HG02763 (cell line): ENCODE data around the gene SEL1L2.

Experiments
- ATAC-seq: cut with Tn5 transposase; IDR thresholded peaks from one replicate; pipeline ENCODE4 v1.9.1; 2021; ENCODE audit warnings: mild to moderate bottlenecking, moderate library complexity; ENCODE audit not compliant: unreplicated experiment

The SEL1L2 gene

DNA sequence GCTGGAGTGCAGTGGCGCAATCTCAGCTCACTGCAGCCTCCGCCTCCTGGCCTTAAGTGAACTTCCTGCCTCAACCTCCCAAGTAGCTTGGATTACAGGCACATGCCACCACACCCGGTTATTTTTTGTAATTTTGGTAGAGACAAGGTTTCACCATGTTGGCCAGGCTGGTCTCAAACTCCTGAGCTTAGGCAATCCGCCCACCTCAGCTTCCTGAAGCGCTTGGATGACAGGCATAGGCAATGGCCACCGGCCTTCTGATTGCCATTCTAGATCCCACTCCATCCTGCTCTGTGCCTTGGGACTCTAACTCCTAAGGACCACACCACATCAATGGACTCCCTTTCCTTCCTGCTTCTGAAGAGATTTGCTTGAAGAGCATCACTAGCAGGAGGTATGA, 60.6 kb downstream of the SEL1L2 start:
- no peak for ATAC-seq

DNA sequence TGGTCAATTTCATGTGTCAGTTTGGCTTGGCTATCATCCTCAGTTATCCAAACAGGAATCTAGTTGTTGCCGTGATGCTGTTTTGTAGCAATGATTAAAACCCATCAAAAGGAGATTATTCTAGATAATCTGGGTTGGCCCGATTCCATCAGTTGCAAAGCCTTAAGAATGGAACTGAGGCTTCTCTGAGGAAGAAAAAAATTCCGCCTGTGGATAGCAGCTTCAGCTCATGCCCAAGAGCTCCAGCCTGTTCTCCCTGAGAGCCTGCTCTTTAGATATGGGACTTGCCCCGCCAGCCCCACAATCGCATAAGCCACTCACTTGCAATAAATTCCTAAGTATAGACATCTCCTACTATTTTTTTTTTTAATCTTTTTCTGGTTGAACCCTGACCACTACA, 61.5 kb downstream of the SEL1L2 start:
- no peak for ATAC-seq

DNA sequence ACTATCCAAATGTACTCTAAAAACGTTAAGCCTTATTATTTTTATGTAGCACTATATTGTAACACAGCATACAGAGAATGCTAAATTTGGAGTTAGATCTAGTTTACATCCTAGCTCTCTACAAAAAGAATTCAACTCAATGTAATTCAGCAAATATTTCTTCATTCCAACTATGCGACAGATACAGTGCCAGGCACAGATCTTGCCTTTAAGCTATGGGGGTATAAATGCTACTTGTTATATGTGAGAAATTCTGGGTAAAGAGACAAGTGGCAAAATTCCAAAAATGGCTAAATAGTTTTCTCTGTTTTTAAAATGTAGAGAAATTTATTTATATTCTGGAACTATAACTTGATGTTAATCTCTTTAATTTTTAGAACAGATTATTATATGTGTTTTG, 63.2 kb downstream of the SEL1L2 start:
- ATAC-seq: no peak

DNA sequence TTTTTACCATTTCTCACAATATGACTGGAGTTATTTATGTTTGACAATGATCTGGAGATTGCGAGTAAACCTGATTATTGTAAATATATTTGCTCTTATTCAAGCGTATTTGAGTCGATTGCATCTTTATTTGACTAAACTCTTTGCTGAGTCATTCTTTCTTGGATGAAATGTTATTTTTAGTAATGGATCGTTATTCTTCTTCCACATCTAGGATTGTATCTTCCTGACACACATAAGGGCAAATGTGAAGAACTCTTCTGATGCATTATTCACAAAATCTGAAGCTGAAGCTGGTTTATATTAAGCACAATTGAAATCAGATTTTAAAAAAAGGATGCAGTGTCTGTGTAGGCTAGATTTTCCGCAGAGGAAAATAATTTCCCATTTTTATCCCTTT, 68.2 kb downstream of the SEL1L2 start:
- no peak for ATAC-seq

DNA sequence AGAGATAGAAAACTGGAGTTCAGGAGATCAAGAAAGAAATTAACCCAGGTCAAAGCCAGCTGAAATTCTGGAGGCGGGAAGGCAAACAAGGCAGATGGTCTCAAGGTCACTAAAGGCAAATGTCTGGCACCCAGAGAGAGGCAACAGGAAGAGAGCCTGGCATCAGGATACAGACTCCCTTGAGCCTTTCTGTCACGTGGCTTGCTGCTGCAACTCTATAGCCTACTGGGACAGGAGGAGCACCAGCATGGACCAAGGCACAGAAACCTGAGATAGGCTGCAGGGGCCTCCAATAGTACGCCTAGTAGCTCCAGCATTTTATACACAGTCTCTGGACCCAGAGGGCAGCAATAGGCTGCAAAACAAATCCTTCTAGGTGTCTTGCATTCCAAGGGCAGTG, 75.1 kb downstream of the SEL1L2 start:
- ATAC-seq: no peak

DNA sequence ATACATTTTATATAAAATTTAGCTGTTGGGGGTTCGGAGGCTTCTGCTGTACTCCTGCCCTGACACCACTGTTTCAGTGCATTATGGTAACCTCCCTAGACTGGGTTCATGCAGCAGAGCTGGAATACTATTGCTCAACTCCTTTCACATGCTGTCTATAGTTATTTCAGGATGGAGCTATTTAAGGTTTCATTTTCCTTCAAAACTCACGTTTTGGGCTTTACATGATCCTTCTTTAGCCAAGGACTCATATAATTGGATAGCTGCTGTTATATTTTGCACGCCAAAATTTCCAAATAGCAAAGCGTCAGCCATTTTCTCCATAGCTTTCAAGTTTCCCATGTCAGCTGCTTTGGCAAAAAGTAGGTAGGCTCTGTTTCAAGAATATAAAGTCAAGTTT, 76.8 kb downstream of the SEL1L2 start:
- no peak for ATAC-seq

DNA sequence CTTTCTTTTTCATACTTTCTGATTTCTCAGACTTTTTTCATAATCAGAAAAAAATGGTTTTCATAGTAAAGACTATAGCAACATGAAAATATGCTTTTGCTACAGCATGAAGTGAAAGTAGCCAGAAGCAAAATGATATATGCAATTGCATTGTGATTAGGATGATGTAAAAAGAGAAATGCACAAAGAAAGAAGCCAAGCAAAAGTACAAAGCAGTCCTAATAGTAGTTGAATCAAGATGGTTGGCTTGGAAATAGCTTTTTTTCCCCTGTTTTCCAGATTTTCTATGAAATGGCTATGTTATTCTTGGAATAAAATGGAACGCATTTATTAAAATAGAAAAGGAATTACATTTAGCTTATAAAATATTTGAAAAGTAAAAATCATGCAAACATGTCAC, 77.3 kb downstream of the SEL1L2 start:
- no peak for ATAC-seq

DNA sequence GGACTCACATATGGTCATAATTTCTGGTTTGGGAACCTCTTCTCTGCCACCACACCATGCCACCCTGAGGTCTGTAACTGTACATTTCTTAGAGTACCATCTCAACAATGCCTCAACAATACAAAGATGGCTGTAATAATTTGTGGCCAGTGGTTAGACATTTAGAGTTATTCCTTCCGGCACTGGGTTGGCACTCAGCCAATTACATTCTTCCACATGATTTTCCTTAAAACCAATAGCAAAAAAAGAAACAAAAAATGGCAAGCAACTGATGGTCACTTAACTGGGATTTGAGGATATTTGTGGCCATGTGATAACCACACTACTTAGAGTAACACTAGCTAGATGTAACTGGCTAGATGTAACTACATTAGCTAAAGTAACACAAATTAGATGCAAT, 79.9 kb downstream of the SEL1L2 start:
- no peak for ATAC-seq

DNA sequence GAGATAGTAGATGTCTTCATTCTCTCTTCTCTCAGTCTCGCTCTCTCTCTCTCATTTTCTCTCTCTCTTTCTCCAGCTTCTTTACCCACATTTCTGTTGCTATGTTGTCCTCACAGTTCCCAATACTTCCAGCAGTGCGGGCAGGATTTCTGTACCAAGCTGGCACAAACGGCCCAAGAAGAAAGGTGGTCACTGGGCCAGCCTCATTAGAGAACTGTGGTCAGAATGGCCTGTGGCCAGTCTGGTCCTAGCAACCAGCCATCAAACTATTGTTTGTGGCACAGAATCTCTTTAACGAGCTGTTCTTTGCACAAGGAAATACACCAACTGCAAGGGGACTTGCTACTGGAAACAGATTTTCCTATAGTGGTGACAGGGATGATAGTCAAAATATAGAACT, 81.3 kb downstream of the SEL1L2 start:
- no peak for ATAC-seq

DNA sequence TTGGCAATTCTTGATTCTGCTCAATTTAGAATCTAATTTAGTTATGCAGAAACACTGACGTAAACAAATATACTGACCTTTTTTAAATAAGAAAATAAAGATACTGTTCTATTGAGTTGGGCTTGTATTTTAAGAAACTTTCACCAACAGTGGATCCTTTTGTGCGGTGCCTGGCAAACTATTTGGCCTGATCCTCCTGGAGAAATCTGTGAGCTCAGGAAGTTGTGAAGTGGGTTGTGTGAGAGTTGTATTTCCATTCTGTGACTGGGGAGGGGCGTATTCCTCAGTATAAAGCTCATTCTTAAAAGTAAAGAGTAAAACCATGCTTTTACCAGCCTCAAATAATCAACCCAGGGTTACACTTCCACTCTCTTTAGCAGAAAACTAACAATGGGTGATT, 85.6 kb downstream of the SEL1L2 start:
- no peak for ATAC-seq

DNA sequence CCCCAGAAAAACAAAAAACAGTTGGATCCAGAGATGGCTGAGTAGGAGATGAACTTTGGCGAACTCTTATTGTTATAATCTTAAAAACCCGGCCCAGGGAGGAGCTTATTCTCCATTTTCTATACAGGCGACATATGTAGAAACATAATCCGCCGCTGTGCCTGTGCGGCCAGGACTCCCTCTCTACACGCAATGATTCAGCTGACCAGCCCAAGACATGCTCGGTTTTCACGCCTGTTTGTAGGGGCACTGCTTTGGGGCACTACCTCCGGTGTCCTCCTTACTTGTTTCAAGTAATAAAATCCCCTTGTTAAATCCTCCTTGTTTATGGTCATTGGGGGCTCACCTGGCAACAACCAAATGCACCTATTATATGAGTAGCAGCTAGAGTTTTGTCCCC, 89.9 kb downstream of the SEL1L2 start:
- ATAC-seq: no peak

DNA sequence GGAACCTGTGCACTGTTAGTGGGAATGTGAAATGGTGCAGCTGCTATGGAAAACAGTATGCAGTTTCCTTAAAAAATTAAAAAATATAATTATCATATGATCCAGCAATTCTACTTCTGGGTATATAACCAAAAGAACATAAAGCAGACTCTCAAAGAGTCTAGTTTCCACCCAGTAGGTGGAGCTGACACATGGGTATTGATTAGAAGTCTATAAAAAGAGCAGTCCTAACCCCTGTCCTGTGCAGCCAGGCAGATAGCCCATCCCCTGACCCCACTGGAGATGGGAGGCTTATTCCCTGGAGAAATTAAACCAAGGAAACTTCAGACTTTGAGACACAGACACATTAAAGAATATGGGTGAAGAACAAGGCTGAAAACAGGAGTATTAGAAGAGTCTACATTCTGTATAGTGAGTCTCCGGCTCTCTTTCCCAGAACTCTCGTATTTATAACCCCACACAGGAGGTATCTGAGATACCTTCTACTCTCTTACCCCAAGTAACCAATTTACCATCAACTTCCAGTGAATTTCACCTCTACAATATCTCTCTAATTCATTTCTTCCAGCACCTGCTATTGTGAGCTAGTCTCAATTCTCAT, 92.3 kb downstream of the SEL1L2 start:
- no peak for ATAC-seq

DNA sequence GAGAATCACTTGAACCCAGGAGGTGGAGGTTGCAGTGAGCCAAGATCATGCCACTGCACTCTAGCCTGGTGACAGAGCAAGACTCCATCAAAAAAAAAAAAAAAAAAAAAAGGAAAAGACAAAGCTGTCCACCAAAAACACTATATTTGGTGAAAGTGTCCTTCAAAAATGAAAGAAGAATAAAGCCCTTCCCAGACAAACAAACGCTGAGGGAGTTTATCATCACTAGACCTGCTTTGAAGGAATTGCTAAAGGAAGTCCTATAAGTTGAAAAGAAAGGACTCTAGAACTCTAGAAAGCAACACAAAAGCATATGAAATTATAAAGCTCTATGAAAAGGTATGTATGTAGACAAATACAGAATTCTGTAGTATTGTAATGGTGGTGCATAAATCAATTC, 98.8 kb downstream of the SEL1L2 start:
- ATAC-seq: no peak

DNA sequence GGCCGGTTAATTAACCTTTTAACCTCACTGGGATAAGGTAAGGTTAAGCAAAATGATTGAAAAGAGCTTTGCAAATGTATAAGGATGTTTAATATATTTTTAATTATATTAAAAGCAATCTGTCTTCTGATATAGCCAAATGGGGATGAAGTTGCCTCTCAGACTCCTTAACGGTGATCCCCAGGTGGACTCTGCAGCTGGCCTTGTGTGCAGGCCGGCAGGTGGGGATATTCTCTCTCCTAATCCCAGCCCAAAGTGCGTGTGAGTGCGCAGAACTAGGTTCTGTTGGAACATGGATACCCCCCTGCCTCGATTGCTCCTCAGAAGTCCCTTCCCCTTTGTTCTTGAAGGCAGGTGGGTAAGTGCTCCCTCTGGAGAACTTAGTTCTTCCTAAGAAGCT, 105.6 kb downstream of the SEL1L2 start:
- ATAC-seq: no peak

DNA sequence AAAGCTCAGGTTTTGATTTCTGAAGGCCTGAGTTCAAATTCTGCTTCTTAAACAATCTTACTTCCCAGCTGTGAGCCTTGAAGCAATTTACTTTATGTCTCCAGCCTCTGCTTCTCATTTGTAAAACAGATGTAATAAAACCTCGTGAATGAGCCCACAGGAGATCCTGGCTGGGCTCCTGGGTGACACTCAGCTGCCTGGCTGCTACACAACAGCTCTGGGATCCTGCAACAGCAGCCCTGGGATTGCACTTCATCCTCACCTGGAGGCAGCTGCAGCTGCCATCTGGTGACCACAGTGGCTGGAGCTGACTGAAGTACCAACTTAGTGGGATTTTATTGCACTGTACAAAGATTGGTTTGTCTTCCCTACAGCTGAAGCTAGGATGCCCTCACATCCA, 107.0 kb downstream of the SEL1L2 start:
- ATAC-seq: no peak

DNA sequence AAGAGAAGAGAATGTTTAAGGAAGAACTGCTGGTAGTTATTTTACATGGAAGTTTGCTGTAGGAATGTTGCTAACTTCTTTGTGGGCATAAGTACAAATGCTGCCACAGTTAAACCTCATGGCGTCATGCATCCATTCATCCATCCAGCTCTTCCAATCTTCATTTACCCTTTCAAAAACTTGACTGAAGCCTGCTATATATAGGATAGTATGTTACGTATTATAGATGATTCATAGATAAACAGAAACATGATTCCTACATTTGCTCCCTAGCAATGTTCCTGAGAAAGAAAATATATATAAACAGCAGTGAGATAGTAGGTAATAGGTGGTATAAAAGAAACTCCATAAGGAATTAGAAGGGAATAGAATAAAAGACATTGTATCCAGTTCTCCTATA, 111.8 kb downstream of the SEL1L2 start:
- ATAC-seq: no peak

DNA sequence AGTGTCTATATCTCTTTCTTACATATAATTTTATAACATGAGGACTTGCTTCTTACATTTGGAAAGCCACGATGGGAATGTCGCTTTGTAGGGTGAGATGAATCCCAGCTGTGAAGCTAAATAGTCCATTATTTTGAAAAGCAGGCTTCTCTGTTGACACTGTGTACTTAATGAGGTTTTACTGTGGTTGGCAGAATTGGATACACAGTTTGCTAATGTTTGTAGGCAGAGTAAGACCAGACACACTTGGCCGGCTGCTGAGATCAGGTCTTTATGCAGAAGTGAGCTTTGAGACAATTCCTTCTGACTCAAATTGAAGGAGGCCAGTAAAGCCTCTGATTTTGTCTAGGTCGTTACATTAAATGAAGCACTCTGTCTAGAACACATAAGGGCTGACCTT, 112.6 kb downstream of the SEL1L2 start:
- no peak for ATAC-seq

DNA sequence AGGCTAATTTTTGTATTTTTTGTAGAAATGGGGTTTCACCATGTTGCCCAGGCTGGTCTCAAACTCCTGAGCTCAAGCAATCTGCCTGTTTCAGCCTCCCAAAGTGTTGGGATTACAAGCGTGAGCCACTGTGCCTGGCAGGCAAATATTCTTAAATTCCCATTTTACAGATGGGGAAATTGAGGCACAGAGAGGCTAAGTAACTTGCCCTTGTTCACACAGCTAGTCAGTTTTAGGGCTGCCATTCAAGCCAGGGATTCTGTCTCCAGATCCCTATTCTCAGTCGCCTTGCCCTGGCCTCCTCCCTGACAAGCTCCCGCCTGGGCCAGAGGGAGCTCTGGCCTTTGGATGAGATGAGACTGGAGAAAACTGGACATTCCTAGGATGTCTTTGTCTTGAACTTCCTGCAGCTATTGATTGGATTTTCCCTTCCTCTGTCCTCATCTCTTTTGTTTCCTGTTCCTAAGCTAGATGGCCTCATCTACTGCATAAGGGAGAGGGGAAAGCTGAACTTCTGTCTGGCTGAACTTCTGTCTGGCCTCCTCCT, 115.1 kb downstream of the SEL1L2 start:
- no peak for ATAC-seq

DNA sequence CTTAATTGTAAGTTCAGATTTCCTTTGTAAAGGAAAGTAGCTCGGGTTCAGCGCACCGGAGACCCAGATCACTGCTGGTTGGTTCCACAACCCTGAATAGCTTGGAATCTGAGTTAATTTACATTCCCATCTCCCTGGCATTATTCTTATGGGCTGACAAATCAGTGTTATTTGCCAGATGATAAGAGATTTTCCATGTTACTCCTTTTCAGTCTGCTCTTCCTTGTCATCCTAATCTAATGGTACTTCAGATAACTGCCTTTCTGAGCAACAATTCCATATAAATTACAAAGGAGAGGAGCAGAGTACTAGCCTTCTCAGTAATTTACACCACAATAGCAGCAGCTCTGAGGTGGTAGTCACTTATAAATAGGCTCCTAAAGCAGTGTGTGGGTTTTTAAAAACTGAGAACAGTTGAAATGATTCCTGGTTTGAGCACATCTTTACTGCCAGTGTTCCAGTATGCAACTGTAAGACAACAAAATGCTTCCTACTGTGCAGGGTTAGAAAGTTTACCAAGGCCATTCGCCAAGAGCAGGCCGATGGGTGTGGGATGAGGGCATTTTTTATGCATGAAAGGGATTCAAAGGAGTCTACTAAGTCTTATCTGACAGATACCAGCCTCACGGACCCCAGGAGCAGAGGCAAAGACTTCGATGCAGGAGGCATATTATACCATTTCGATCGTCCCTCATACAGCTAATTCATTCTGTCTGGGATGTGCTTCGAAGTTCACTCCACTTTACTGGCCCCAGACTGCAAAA, 115.8 kb downstream of the SEL1L2 start:
- no peak for ATAC-seq

DNA sequence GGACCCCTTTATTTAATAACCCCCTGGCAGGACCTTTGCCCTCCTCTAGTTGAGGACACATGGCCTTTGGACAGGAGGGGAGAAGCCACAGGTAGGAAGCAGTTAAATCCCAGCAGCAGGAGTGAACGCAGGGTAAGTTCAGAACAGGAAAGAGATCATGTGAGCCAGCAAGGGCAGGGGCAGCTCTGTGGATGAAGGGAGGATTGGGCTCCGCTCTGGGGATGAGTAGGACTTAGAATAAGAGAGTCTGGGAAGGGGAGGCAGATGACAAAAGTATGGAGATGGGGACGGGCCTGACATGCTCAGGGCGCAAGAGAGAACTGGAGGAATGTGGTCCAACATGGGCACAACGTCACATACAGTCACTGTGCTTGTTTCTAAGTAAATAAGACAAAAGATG, 116.6 kb downstream of the SEL1L2 start:
- no peak for ATAC-seq

DNA sequence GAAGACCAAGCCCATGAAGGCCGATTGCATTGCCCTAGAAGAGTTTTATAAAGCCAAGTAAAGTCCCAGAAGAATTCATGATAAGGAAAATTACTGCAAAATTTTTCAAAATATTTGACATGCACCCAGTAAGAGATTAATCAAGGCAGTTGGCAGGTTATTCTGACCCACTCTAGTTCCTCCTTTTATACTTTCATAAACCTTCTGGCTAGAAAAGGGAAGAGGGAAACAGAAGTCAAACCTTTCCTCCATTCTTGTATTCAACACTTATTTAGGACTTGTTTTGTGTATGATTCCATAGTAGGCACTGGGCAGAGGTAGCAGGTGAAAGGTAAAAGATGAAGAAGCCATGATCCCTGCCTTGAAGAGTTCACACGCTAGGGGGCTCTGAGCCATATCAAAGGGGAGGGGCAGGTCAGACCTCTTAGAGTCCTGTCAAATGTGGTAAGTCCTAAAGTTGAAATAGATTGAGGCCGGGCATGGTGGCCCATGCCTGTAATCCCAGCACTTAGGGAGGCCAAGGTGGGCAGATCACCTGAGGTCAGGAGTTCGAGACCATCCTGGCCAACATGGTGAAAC, 120.2 kb downstream of the SEL1L2 start:
- no peak for ATAC-seq

DNA sequence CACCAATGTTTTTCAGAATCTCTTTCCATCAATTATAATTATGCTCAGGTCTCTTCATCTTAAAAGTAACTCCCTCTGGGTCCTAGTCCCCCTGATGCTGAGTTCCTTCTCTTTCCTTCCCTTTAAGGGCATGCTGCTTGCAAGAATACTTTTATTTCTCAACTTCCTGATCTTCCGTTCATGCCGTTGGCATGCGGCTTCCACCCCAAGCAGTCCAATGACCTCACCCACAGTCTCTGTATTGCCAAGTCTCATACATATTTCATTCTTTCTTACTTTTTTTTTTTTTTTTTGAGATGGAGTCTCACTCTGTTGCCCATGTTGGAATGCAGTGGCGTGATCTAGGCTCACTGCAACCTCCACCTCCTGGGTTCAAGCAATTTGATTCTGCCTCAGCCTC, 122.1 kb downstream of the SEL1L2 start:
- ATAC-seq: no peak
